Stimulated activated CD4-positive, alpha-beta T cell treated with anti-CD3 and anti-CD28 coated beads, TNF-alpha, amount 100 ng/mL, for 48 hours (primary cell): ENCODE data around the gene ADI1.
"Not testable (repeated sequence)": the region's sequence is repeated elsewhere in the genome, so short reads cannot be mapped to it uniquely, and the experiment has no call there.

Source experiments
- DNase-seq, 3 donors: peaks; one replicate each; pipeline ENCODE4 v3.0.0-alpha.2; 2020; ENCODE audit warnings: low read depth in 3 of 3

Gene ADI1

GRCh38 chr2:3462493-3463104 lies 56.7 kb downstream of the ADI1 start:
- DNase-seq, result no peak

DNA sequence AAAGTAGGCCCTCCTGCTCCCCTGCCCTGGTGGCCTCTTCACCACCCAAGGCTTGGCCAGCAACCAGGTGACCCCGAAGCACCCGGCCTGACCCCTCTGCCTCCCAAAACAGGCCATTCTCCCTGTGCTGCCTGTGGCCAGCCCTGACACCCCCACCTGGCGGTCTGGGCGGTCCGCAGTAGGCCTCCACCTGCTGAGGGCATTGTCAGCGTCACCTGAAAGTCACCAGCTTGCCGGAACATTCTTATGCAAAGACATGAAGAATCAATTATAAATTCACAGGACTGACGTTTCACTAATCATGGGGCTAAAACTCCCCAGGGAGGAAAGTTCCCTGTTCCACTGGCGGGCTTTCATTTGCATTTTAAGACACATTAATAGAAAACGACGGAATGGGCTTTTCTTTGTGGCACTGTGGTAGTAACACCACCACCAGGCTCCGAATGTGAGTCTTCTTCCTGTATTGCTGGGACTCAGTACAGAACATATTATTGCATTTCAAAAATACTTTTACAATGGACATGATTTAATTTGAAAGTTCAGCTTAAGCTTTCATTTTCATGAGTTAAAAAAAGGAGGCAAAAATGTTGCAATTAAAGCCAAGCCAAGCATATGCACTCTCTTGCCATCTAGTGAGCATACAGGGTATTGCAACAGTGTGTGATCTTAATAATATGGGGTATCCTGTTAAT lies 57.4 kb downstream of the ADI1 start:
- DNase-seq, result peak in 1 of 3 donors; percentile 6

GRCh38 chr2:3460831-3461800 lies 58.2 kb downstream of the ADI1 start:
- no peak for DNase-seq

GRCh38 chr2:3460156-3460555 lies 59.2 kb downstream of the ADI1 start:
- no peak for DNase-seq

- no peak for DNase-seq
These were observed 59.9 kb downstream of the ADI1 start for GRCh38 chr2:3459185-3460015.

- DNase-seq, result no peak
These were observed 60.7 kb downstream of the ADI1 start for GRCh38 chr2:3458396-3459184.

GRCh38 chr2:3457524-3458395 lies 61.6 kb downstream of the ADI1 start:
- DNase-seq, result no peak

- DNase-seq, result no peak
These were observed 63.2 kb downstream of the ADI1 start for GRCh38 chr2:3456125-3456524.

DNA sequence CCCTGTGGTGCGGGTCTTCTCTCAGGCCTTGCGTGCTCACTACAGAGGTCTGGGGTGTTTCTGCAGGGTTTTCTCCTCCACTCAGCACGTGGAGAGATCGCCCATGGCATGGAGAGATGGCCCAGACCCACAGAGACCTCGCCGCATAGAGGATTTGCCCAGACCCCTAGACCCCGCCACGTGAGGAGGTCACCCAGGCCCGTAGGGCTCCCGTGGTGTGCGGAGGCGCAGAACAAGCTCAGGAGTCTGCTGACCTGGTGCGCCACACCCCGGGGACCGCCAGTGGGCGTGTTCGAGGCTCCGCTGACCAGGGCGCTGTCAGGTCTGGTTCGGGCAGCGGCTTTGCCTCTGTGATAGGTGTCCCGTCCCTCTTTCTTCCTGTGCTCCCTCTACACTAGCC lies 64.5 kb downstream of the ADI1 start:
- no peak for DNase-seq

DNA sequence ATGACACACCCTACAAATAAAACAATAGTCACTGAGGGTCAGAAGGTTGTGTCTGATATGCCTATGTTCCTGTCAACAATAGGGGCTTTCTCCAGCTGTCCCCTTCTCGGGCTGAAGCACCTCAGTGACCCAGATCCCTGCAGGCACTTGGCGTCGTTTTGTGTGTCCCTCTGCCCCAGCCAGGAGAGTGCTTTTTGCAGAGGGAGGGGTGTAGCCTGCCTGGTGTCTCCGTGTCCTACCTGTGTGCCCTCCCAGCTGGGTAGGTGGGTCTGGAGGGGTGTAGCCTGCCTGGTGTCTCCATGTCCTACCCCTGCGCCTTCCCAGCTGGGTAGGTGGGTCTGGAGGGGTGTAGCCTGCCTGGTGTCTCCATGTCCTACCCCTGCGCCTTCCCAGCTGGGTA lies 65.3 kb downstream of the ADI1 start:
- not testable (repeated sequence) for DNase-seq

DNA sequence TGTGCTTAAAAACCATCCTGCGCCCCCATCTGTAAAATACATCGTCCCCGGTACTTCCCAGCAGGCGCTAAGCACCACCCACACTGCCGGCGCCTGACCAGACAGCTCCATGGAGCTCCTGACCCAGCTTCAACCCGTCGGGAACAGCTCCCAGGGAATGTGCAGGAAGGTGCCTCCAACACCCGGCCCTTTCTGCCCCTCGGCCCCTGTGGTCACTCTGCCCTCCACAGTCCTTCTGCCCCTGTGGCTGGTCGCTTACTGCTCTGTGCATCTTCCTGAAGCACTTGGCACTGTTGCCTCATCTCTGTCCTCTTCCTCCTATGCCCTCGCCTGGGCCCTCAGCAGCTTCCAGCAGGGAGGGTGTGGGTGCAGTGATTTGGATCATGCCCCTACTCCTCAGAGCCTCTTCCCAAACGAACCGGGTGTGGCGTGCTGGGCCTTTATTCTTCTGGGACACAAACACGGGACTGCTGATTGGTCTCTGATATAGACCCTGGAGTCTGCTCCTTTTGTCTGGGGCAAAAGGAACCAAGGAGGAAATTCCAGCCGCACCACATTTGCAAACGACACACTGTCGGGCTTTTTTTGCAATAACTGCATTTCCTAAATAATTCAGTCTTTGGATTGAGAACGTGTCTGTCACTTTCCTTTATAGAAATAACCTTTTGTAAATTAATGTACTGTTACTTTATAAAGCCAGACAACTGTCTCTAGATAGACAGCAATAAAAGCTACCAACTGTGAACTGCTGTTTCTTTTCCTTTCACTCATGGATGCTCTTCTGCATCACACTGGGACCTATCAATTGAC lies 65.9 kb downstream of the ADI1 start:
- no peak for DNase-seq

- no peak for DNase-seq
These were observed 67.2 kb downstream of the ADI1 start for GRCh38 chr2:3451926-3452671.

GRCh38 chr2:3451169-3451568 lies 68.2 kb downstream of the ADI1 start:
- no peak for DNase-seq

GRCh38 chr2:3450385-3451010 lies 68.8 kb downstream of the ADI1 start:
- DNase-seq, result no peak

DNA sequence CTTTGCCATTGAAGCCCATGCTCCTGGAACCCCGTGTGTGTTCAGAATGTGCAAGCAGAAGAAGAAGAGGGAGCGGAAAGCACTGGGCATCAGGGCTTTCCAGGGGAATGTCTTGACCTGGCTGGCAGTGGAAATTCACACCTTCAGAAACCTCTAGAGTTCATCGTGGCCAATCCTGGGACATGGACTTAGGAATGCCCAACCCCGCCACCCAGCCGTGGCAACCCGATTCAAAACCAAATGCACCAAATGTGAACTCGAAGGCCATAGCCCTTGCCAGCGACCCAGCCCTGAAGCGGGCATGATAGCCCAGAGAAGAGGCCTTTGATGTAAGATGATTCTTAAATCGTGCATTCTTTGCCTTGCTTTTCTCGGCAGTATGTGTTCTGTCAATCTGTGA lies 69.4 kb downstream of the ADI1 start:
- DNase-seq, result no peak

- DNase-seq, result no peak
These were observed 70.2 kb downstream of the ADI1 start for GRCh38 chr2:3449086-3449485.

GRCh38 chr2:3448441-3448911 lies 70.9 kb downstream of the ADI1 start:
- not testable (repeated sequence) for DNase-seq
